GM18907 (cell line): Measurements from ENCODE around the gene MYRF.

Experiments
- ATAC-seq: cut with Tn5 transposase; IDR thresholded peaks from one replicate; pipeline ENCODE4 v1.9.1; 2021; ENCODE audit warnings: mild to moderate bottlenecking, moderate library complexity; ENCODE audit not compliant: unreplicated experiment

Gene MYRF

GRCh38 chr11:61718621-61719302 lies 33.7 kb upstream of the MYRF start:
- ATAC-seq = no peak

GRCh38 chr11:61719978-61720377 lies 32.5 kb upstream of the MYRF start:
- no peak for ATAC-seq

GRCh38 chr11:61720597-61720996 lies 31.8 kb upstream of the MYRF start:
- no peak for ATAC-seq

GRCh38 chr11:61724437-61724836 lies 28.0 kb upstream of the MYRF start:
- no peak for ATAC-seq

GRCh38 chr11:61725781-61726231 lies 26.6 kb upstream of the MYRF start:
- no peak for ATAC-seq

GRCh38 chr11:61726775-61727174 lies 25.7 kb upstream of the MYRF start:
- ATAC-seq = no peak

- ATAC-seq = no peak
Measured at GRCh38 chr11:61727401-61727811, 25.0 kb upstream of the MYRF start.

GRCh38 chr11:61728066-61728939 lies 24.1 kb upstream of the MYRF start:
- ATAC-seq = no peak

GRCh38 chr11:61728940-61729219 lies 23.6 kb upstream of the MYRF start:
- ATAC-seq = no peak

- no peak for ATAC-seq
Measured at GRCh38 chr11:61730240-61730994, 22.0 kb upstream of the MYRF start.

GRCh38 chr11:61731211-61731951 lies 21.1 kb upstream of the MYRF start:
- no peak for ATAC-seq

- ATAC-seq = no peak
Measured at GRCh38 chr11:61731952-61732675, 20.3 kb upstream of the MYRF start.

- no peak for ATAC-seq
Measured at GRCh38 chr11:61732705-61733104, 19.7 kb upstream of the MYRF start.

- peak; percentile 72 for ATAC-seq
Measured at GRCh38 chr11:61733120-61733978, 19.1 kb upstream of the MYRF start.

GRCh38 chr11:61734767-61735166 lies 17.7 kb upstream of the MYRF start:
- ATAC-seq = no peak

- no peak for ATAC-seq
Measured at GRCh38 chr11:61735391-61735790, 17.0 kb upstream of the MYRF start.

- ATAC-seq = no peak
Measured at GRCh38 chr11:61736310-61736709, 16.1 kb upstream of the MYRF start.

- no peak for ATAC-seq
Measured at GRCh38 chr11:61737131-61737530, 15.3 kb upstream of the MYRF start.

- ATAC-seq = no peak
Measured at GRCh38 chr11:61737636-61738386, 14.6 kb upstream of the MYRF start.
